ENCODE data around the gene AGBL5.
"Not testable (repeated sequence)": the region's sequence is repeated elsewhere in the genome, so short reads cannot be mapped to it uniquely, and the experiment has no call there.

Gene AGBL5

GRCh38 chr2:27051902-27052645, 606 bp downstream of the AGBL5 start:
- DNase-seq (ENCODE audit: low spot score) = peak; percentile 47

GRCh38 chr2:27053321-27053720, 1.9 kb downstream of the AGBL5 start:
- DNase-seq (ENCODE audit: low spot score) = no peak

- no peak for DNase-seq (ENCODE audit: low spot score)
Observed at GRCh38 chr2:27053776-27054175, 2.3 kb downstream of the AGBL5 start.

GRCh38 chr2:27054721-27055120, 3.3 kb downstream of the AGBL5 start:
- no peak for DNase-seq (ENCODE audit: low spot score)

GRCh38 chr2:27057184-27057583, 5.7 kb downstream of the AGBL5 start:
- no peak for DNase-seq (ENCODE audit: low spot score)

GRCh38 chr2:27058210-27058609, 6.7 kb downstream of the AGBL5 start:
- no peak for DNase-seq (ENCODE audit: low spot score)

- no peak for DNase-seq (ENCODE audit: low spot score)
Observed at GRCh38 chr2:27059141-27059820, 7.8 kb downstream of the AGBL5 start.

- DNase-seq (ENCODE audit: low spot score) = no peak
Observed at GRCh38 chr2:27060323-27060722, 8.9 kb downstream of the AGBL5 start.

- DNase-seq (ENCODE audit: low spot score) = no peak
Observed at GRCh38 chr2:27065128-27065527, 13.7 kb downstream of the AGBL5 start.

GRCh38 chr2:27067385-27067784, 15.9 kb downstream of the AGBL5 start:
- no peak for DNase-seq (ENCODE audit: low spot score)

- DNase-seq (ENCODE audit: low spot score) = no peak
Observed at GRCh38 chr2:27069436-27069835, 18.0 kb downstream of the AGBL5 start.

- no peak for DNase-seq (ENCODE audit: low spot score)
Observed at GRCh38 chr2:27069961-27070618, 18.6 kb downstream of the AGBL5 start.

GRCh38 chr2:27070653-27071276, 19.3 kb downstream of the AGBL5 start:
- DNase-seq (ENCODE audit: low spot score) = no peak

GRCh38 chr2:27071277-27071989, 20.0 kb downstream of the AGBL5 start, which contains the start of gene OST4:
Gene OST4, minus strand, starts transcription at chr2:27071654.
- peak; percentile 90 for DNase-seq (ENCODE audit: low spot score)

- no peak for DNase-seq (ENCODE audit: low spot score)
Observed at GRCh38 chr2:27071990-27072830, 20.7 kb downstream of the AGBL5 start.

- DNase-seq (ENCODE audit: low spot score) = no peak
Observed at GRCh38 chr2:27072920-27073319, 21.5 kb downstream of the AGBL5 start.

- no peak for DNase-seq (ENCODE audit: low spot score)
Observed at GRCh38 chr2:27073782-27074181, 22.3 kb downstream of the AGBL5 start.

- DNase-seq (ENCODE audit: low spot score) = no peak
Observed at GRCh38 chr2:27074738-27075565, 23.5 kb downstream of the AGBL5 start.

- DNase-seq (ENCODE audit: low spot score) = not testable (repeated sequence)
Observed at GRCh38 chr2:27075566-27075871, 24.1 kb downstream of the AGBL5 start.

GRCh38 chr2:27076323-27076722, 24.9 kb downstream of the AGBL5 start:
- DNase-seq (ENCODE audit: low spot score) = no peak
